GM12878 (cell line): Measurements from ENCODE around the gene SP1. TPM values are rescaled to one million over a fixed set of nuclear protein-coding genes. Genes with fewer than 3 reads are reported as not detected.

Experiments
- CBX5 ChIP-seq: sonication (generic); IDR thresholded peaks from 2 replicates; pipeline ENCODE4 v1.6.1; 2016; ENCODE audit warnings: low read depth, moderate library complexity, mild to moderate bottlenecking, inconsistent platforms
- EGR1 ChIP-seq, 2 experiments: IDR thresholded peaks; 1 replicate in 1 of 2; 2 replicates in 1 of 2; pipeline ENCODE4 v1.6.1; 2011 to 2012; ENCODE audit warnings: low read depth in 2 of 2, low read length in 2 of 2, borderline replicate concordance in 1 of 2, mild to moderate bottlenecking in 1 of 2, moderate library complexity in 1 of 2
- ESRRA ChIP-seq: IDR thresholded peaks from 2 replicates; pipeline ENCODE4 v1.6.1; 2012; ENCODE audit warnings: mild to moderate bottlenecking, low read length, improper control_type of control experiment
- IRF4 ChIP-seq: IDR thresholded peaks from 2 replicates; pipeline ENCODE4 v1.6.1; 2011; ENCODE audit warnings: low read depth, low read length
- MEF2A ChIP-seq: IDR thresholded peaks from 2 replicates; pipeline ENCODE4 v1.6.1; 2011; ENCODE audit warnings: low read depth, mild to moderate bottlenecking, low read length, moderate library complexity; ENCODE audit not compliant: insufficient read depth
- MTA2 ChIP-seq: fragments of 450-650 bp; IDR thresholded peaks from 2 replicates; pipeline ENCODE4 v1.6.1; 2016; ENCODE audit warnings: low read depth, mild to moderate bottlenecking, moderate library complexity
- NBN ChIP-seq: fragments of 450-650 bp; IDR thresholded peaks from 2 replicates; pipeline ENCODE4 v1.6.1; 2016
- NFXL1 ChIP-seq: fragments of 450-650 bp; IDR thresholded peaks from 2 replicates; pipeline ENCODE4 v1.6.1; 2017; ENCODE audit warnings: antibody characterized with exemption, mild to moderate bottlenecking, borderline replicate concordance
- NFYA ChIP-seq: IDR thresholded peaks from 2 replicates; pipeline ENCODE4 v1.6.1; 2011; ENCODE audit warnings: low read depth, mild to moderate bottlenecking, low read length, improper control_type of control experiment, borderline replicate concordance
- NRF1 ChIP-seq: conservative IDR thresholded peaks from 2 replicates; pipeline ENCODE4 v1.6.1; 2011; ENCODE audit warnings: mild to moderate bottlenecking, low read depth, low read length, improper control_type of control experiment
- POLR2AphosphoS2 ChIP-seq: IDR thresholded peaks from 2 replicates; pipeline ENCODE4 v1.6.1; 2011; ENCODE audit warnings: low read depth, mild to moderate bottlenecking, low read length, improper control_type of control experiment, moderate library complexity
- RBBP5 ChIP-seq: fragments of 200-600 bp; sonication (generic); conservative IDR thresholded peaks from 2 replicates; pipeline ENCODE4 v1.6.1; 2016
- SIX5 ChIP-seq: IDR thresholded peaks from 2 replicates; pipeline ENCODE4 v1.6.1; 2011; ENCODE audit warnings: mild to moderate bottlenecking, low read depth, low read length, moderate library complexity; ENCODE audit not compliant: severe bottlenecking
- SMAD1 ChIP-seq: fragments of 450-650 bp; IDR thresholded peaks from 2 replicates; pipeline ENCODE4 v1.6.1; 2018; ENCODE audit warnings: mild to moderate bottlenecking, low read depth; ENCODE audit not compliant: partially characterized antibody
- SRF ChIP-seq, 2 experiments: IDR thresholded peaks; 2 replicates each; pipeline ENCODE4 v1.6.1; 2011; ENCODE audit warnings: low read depth in 2 of 2, low read length in 2 of 2, mild to moderate bottlenecking in 1 of 2, moderate library complexity in 1 of 2
- WRNIP1 ChIP-seq: IDR thresholded peaks from 2 replicates; pipeline ENCODE4 v1.6.1; 2011; ENCODE audit warnings: low read depth, low read length, improper control_type of control experiment, borderline replicate concordance
- YBX1 ChIP-seq: fragments of 450-650 bp; IDR thresholded peaks from 2 replicates; pipeline ENCODE4 v1.6.1; 2016; ENCODE audit warnings: antibody characterized with exemption
- polyA plus RNA-seq, 11 experiments: library from polyadenylated mRNA; depleted of rRNA in 4 of 11; unstranded in 6 of 11; stranded (reverse) in 5 of 11; fragments of >200 nt; fragmentation: Nextera tagmentation in 4 of 11; fragmentation: Illumina TruSeq in 1 of 11; extraction: Ambion mirVana in 4 of 11; extraction: Trizol in 1 of 11; gene quantifications; 1 replicate in 1 of 11; 2 replicates in 10 of 11; pipeline versions ENCODE4 v1.2.1 to v1.2.3, GENCODE V29; 2011 to 2016; ENCODE audit warnings: inconsistent platforms in 2 of 11, missing spikeins in 2 of 11, low read depth in 1 of 11
- total RNA-seq, 4 experiments: library from RNA; depleted of rRNA in 3 of 4; stranded (reverse); fragments of >200 nt in 3 of 4; fragmentation: Illumina TruSeq in 1 of 4; extraction: Trizol in 1 of 4; gene quantifications; 2 replicates each; pipeline versions ENCODE4 v1.2.1 to v1.2.3, GENCODE V29; 2013 to 2021
- TF ChIP-seq, protein P1 (sequence below): IDR thresholded peaks from 2 replicates; pipeline ENCODE4 v1.6.1; 2012; ENCODE audit warnings: low read length, inconsistent platforms
- TF ChIP-seq, protein P2 (sequence below): fragments of 150-350 bp; IDR thresholded peaks from 2 replicates; pipeline ENCODE4 v1.6.1; 2014; ENCODE audit warnings: mild to moderate bottlenecking, low read depth, low read length
- TF ChIP-seq, protein P3 (sequence below): fragments of 450-650 bp; IDR thresholded peaks from 2 replicates; pipeline ENCODE4 v1.6.1; 2016; ENCODE audit warnings: mild to moderate bottlenecking, moderate library complexity, borderline replicate concordance
- TF ChIP-seq, protein P4 (sequence below): fragments of 450-650 bp; IDR thresholded peaks from 2 replicates; pipeline ENCODE4 v1.6.1; 2014; ENCODE audit warnings: mild to moderate bottlenecking
- TF ChIP-seq, protein P5 (sequence below): IDR thresholded peaks from 2 replicates; pipeline ENCODE4 v1.6.1; 2012; ENCODE audit warnings: low read depth, low read length, improper control_type of control experiment

The SP1 gene
- total and polyA plus RNA-seq, 10 of the 15 experiments (the other 5 are each of a cell fraction or from before 2014, with no cell fraction given), result 3.3 to 52.0 (median 25.2) TPM

DNA sequence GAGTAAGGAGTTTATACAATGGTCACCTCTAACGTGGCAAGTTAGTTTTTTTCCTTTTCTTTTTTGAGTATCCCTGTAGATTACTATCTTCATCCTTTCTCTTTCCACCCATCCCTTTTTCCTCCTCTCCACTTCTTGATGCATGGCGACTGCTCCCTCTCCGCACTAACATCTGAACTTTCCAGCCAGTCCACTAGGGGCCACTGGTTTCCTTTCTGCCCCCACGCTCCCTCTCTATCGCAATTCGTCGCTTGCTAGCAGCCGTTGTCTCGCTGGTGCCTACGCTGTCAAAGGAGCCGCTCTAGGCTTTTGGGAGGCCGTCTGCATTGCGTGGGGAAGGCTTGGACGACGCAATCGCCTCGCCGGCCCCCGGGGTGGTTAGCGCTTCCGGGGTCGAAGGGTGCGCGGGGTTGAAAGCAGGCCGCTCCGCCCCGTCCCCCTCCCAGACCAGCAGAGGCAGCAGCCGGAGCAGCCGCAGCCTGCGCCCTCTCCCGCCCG lies 71.7 kb downstream of the SP1 start, which contains the start of gene PCBP2 (continued):
- TF ChIP-seq, protein P1, sequence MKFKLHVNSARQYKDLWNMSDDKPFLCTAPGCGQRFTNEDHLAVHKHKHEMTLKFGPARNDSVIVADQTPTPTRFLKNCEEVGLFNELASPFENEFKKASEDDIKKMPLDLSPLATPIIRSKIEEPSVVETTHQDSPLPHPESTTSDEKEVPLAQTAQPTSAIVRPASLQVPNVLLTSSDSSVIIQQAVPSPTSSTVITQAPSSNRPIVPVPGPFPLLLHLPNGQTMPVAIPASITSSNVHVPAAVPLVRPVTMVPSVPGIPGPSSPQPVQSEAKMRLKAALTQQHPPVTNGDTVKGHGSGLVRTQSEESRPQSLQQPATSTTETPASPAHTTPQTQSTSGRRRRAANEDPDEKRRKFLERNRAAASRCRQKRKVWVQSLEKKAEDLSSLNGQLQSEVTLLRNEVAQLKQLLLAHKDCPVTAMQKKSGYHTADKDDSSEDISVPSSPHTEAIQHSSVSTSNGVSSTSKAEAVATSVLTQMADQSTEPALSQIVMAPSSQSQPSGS, result 0 out of 2 replicates have a peak, but pooled peaks have one; percentile 48
- TF ChIP-seq POLR2AphosphoS2 (peak; percentile 73; the same call in 1 of the 2 replicates), NFYA (no peak), MTA2 (peak; percentile 92), ESRRA (0 out of 2 replicates have a peak, but pooled peaks have one; percentile 25), MEF2A (peak; percentile 73; the same call in 1 of the 2 replicates), NRF1 (peak; percentile 5; the same call in 1 of the 2 replicates), CBX5 (peak; percentile 54; the same call in 1 of the 2 replicates), RBBP5 (no peak), YBX1 (peak; percentile 67; the same call in 1 of the 2 replicates), IRF4 (peak; percentile 52; the same call in 1 of the 2 replicates), SMAD1 (peak; percentile 40), WRNIP1 (peak; percentile 76; the same call in 1 of the 2 replicates), SIX5 (peak; percentile 67), NFXL1 (no peak), SRF (IDR thresholded peaks at IDR 0.05; ENCODE audit: low read depth in 2 of 2, low read length in 2 of 2) (0 out of 4 replicates have a peak, but pooled peaks of 1 of the 2 experiments have one; percentile 51), EGR1 (IDR thresholded peaks at IDR 0.05; ENCODE audit: borderline replicate concordance in 1 of 2, low read depth in 2 of 2, low read length in 2 of 2) (peak in 1 of 2 experiments; percentile 95; a peak in 2 of 3 replicates), NBN (peak; percentile 99)
- TF ChIP-seq, protein P2, sequence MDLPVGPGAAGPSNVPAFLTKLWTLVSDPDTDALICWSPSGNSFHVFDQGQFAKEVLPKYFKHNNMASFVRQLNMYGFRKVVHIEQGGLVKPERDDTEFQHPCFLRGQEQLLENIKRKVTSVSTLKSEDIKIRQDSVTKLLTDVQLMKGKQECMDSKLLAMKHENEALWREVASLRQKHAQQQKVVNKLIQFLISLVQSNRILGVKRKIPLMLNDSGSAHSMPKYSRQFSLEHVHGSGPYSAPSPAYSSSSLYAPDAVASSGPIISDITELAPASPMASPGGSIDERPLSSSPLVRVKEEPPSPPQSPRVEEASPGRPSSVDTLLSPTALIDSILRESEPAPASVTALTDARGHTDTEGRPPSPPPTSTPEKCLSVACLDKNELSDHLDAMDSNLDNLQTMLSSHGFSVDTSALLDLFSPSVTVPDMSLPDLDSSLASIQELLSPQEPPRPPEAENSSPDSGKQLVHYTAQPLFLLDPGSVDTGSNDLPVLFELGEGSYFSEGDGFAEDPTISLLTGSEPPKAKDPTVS, result peak; percentile 68; the same call in 1 of the 2 replicates
- TF ChIP-seq, protein P3, sequence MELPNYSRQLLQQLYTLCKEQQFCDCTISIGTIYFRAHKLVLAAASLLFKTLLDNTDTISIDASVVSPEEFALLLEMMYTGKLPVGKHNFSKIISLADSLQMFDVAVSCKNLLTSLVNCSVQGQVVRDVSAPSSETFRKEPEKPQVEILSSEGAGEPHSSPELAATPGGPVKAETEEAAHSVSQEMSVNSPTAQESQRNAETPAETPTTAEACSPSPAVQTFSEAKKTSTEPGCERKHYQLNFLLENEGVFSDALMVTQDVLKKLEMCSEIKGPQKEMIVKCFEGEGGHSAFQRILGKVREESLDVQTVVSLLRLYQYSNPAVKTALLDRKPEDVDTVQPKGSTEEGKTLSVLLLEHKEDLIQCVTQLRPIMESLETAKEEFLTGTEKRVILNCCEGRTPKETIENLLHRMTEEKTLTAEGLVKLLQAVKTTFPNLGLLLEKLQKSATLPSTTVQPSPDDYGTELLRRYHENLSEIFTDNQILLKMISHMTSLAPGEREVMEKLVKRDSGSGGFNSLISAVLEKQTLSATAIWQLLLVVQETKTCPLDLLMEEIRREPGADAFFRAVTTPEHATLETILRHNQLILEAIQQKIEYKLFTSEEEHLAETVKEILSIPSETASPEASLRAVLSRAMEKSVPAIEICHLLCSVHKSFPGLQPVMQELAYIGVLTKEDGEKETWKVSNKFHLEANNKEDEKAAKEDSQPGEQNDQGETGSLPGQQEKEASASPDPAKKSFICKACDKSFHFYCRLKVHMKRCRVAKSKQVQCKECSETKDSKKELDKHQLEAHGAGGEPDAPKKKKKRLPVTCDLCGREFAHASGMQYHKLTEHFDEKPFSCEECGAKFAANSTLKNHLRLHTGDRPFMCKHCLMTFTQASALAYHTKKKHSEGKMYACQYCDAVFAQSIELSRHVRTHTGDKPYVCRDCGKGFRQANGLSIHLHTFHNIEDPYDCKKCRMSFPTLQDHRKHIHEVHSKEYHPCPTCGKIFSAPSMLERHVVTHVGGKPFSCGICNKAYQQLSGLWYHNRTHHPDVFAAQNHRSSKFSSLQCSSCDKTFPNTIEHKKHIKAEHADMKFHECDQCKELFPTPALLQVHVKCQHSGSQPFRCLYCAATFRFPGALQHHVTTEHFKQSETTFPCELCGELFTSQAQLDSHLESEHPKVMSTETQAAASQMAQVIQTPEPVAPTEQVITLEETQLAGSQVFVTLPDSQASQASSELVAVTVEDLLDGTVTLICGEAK, result peak; percentile 93
- TF ChIP-seq, protein P4, sequence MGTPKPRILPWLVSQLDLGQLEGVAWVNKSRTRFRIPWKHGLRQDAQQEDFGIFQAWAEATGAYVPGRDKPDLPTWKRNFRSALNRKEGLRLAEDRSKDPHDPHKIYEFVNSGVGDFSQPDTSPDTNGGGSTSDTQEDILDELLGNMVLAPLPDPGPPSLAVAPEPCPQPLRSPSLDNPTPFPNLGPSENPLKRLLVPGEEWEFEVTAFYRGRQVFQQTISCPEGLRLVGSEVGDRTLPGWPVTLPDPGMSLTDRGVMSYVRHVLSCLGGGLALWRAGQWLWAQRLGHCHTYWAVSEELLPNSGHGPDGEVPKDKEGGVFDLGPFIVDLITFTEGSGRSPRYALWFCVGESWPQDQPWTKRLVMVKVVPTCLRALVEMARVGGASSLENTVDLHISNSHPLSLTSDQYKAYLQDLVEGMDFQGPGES, result no peak; the same call in 1 of the 2 replicates
- TF ChIP-seq, protein P5, sequence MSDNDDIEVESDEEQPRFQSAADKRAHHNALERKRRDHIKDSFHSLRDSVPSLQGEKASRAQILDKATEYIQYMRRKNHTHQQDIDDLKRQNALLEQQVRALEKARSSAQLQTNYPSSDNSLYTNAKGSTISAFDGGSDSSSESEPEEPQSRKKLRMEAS, result peak; percentile 23; the same call in 1 of the 2 replicates
